22Rv1 (cell line): ENCODE results near the gene CGNL1.

ENCODE experiments used
- ZFX ChIP-seq: fragments of 450-650 bp; IDR thresholded peaks from 2 replicates; pipeline ENCODE4 v1.6.1; 2017; ENCODE audit warnings: antibody characterized with exemption, borderline replicate concordance
- TF ChIP-seq, protein P1 (sequence below): fragments of 450-650 bp; IDR thresholded peaks from 2 replicates; pipeline ENCODE4 v1.5.1; 2017; ENCODE audit warnings: mild to moderate bottlenecking

DNA sequence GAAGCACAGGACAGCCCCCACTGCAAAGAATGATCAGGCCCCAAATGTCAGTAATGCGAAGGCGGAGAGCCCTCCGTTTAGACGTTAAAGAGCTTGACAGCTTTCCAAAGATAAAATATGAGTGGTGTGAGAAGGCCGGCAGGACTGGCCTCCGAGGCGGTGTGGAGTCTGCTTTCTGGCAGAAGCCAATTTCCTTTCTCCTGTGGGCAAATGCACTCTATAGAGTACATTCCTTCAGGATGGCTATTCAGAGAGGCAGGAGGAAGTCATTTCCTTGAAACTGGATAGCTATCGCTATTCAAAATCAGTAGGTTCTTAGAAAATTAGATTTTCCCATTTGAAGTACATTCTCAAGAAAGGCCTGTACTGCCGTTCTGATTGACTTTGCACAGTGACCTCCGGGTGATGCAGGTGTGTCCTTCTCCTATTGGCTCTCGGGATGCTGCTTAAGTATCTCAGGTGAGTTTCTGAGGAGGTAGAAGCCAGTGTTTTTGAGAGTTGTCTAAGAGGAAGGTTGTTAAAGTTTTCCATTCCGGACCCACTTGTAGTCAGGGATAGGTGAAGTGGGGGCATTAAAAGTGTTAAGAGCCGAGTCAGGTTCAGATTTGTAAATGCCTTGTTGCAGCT is 142.6 kb downstream of the CGNL1 start:
- TF ChIP-seq, protein P1, sequence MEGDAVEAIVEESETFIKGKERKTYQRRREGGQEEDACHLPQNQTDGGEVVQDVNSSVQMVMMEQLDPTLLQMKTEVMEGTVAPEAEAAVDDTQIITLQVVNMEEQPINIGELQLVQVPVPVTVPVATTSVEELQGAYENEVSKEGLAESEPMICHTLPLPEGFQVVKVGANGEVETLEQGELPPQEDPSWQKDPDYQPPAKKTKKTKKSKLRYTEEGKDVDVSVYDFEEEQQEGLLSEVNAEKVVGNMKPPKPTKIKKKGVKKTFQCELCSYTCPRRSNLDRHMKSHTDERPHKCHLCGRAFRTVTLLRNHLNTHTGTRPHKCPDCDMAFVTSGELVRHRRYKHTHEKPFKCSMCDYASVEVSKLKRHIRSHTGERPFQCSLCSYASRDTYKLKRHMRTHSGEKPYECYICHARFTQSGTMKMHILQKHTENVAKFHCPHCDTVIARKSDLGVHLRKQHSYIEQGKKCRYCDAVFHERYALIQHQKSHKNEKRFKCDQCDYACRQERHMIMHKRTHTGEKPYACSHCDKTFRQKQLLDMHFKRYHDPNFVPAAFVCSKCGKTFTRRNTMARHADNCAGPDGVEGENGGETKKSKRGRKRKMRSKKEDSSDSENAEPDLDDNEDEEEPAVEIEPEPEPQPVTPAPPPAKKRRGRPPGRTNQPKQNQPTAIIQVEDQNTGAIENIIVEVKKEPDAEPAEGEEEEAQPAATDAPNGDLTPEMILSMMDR = no peak
- TF ChIP-seq ZFX = no peak
